ENCODE results near the gene PSMG2.

PSMG2 gene

DNA sequence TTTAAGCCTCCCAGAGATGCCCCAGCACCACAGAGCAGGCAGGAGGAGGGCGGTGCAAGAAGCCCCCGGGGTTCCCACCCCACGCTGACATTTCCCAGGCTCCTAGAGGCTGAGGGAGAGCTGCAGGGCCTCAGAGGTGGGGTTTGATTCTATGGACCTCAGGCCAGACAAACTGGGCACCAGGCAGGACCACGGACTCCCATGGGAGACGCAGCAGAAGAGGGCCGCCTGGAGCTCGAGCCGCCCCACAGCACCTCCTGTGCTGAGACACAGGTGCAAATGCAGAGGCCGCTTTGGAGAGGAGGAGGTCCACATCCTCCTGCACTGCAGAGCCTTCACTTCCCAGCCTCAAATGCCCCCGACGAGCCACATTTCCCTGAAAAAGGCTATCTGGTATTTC lies 62.7 kb downstream of the PSMG2 start:
- DNase-seq (ENCODE audit: low read depth) = no peak

DNA sequence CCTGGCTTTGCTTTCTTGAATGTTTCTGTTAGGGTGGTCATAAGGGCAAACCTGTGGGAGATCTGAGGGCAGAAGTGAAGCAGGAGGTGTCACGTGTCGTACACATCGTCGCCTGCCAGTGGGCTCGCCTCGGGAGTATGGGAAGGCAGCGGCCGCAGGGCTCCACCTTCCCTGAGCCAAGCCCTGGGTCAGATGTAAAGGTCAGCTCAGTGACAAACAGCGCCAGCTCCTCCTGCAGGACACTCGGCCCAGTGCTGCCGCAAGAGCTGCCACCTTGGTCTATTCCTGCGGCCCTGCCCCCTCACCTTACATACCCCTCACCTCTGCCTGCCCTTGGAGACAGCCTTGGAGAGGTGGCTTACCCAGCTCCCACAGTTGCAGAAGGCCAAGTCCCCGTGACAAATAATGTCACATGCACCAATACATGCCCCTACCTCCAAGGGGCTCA lies 64.2 kb downstream of the PSMG2 start:
- no peak for DNase-seq (ENCODE audit: low read depth)

DNA sequence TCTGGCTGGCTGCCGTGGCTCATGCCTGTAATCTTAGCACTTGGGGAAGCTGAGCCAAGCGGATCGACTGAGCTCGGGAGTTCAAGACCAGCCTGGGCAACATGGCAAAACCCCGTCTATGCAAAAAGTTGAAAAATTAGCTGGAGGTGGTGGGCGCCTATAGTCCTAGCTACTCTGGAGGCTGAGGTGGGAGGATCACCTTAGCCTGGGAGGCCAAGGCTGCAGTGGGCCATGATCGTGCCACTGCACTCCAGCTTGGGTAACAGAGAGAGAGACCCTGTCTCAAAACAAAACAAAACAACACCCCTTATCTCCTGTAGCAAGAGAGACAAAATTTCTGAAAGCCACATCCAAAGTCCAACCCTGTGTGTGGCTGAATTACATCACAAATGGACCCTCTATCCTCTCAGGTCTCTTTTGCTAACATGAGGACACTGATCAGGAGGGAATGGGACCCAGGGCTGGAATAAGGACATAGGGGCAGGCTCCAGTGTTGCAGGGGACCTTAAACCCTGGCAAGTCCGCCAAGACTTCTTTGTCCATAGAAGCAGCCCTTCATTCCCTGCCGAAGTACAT lies 64.8 kb downstream of the PSMG2 start:
- no peak for DNase-seq (ENCODE audit: low read depth)

DNA sequence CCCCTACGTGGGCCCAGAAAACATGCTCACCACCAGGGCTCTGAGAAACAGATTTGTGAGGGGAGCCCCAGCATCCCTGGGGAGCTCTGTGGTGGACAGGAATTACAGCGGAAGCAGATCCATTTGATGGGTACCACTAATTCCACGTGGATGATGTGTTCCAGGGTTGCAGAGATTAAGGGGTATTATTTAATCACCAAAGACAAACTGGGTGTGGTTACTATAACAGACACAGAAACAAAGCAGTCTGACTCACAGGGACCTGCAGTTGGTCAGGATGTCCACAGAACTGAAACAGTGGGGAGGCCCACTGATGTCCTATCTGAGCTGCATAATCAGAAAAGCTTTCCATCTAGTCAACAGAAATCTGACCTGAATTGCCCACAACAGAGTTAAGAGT lies 65.8 kb downstream of the PSMG2 start:
- peak; percentile 31 for DNase-seq (ENCODE audit: low read depth)

DNA sequence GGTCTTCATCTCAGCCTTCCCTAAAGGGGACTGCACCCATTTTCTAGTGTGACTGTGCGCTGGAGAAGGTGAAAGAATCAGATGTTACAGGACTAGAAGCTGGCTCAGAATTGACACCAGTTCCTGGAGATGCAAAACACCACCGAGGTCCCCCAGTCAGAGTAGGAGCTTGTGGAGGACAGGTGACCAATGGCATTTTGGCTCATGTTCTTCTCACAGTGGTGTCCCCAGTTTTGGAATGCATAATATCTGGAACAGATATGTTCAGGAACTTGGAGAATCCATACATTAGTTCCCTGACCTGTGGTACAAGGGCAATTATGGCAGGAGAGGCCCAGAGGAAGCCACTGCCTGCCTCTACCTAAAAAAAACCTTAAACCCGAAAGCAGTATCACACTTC lies 66.3 kb downstream of the PSMG2 start:
- no peak for DNase-seq (ENCODE audit: low read depth)

DNA sequence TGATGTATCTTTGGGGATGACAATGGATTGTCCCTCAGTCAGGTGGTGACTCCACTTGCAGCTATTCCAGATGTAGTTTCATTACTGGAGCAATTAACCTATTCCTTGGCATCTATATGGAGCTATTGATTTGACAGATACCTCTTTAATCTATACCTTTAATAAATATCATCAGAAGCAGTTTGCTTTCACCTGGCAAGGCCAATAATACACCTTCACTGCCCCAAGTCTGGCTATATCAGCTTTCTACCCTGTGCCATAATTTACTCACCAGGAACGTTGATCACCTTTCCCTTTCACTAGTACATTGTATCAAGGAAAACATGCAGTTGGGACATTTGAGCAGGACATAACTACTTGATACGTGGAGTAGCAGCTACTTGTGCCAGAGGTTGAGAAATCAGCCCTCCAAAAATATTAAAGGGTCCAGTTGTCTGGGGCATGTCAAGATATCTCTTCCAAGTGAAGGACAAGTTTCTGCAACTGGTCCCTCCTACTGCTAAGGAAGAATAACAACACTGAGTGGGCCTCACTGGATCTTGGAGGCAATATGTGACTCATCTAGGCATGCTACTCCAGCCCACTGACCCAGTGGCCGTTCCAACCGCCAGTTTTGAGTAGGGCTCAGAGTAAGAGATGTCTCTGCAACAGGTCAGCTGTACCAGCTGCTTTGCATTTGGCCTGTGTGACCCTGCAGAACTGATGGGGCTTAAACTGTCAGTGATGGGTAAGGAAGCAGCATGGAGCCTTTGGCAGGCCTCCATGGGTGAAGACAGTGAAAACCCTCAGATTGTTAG lies 67.0 kb downstream of the PSMG2 start:
- peak; percentile 15 for DNase-seq (ENCODE audit: low read depth)

DNA sequence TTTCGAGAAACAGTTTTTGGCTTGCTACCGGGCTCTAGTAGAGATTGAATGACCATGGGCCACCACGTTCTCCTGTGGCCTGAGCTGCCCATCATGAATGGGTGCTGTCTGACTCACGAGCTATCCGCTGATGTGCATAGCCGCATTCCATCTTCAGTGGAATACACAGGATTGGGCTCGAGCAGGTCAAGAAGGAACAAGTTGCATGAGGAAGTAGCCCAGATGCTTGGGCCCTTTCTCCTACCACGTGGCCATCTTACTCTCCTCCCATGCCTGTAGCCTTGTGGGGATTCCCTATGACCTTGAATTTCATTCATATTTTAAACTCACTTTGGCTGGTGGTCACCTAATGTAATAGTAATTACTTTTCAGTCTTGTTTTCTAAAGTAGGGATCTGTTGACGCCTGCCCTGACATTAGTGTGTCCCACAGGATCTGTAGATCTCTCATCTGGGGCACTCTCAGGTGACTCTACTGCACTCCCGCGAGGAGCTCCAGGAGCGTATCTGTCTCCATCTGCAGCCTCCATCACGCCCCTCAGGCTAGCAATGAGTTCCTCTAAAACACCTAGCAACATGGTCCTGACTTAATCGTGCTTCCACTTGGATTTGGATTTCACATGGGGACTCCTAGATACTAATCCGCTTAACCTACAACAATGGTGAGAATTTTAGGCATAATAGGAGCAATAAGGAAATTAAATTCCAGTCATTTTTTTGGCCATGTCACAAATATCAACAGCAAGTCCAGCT lies 67.8 kb downstream of the PSMG2 start:
- no peak for DNase-seq (ENCODE audit: low read depth)

DNA sequence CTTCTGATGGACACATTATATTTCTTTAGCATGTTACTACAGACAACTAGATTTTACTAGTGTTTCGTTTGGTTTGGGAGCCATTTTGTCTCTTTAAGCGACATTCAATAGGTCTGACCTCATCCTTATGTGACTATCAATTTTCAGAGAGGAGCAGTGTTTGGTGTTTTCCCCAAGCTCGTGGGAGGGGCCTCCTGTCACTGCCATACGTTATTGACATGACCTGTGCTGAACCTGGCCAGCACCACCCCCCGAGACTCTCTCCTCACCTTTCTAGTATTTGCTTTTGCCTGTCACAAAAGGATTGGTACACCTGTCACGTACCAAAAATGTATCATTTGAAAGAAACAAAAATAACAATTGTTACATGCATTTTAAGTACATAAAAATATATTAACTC lies 69.3 kb downstream of the PSMG2 start:
- no peak for DNase-seq (ENCODE audit: low read depth)

DNA sequence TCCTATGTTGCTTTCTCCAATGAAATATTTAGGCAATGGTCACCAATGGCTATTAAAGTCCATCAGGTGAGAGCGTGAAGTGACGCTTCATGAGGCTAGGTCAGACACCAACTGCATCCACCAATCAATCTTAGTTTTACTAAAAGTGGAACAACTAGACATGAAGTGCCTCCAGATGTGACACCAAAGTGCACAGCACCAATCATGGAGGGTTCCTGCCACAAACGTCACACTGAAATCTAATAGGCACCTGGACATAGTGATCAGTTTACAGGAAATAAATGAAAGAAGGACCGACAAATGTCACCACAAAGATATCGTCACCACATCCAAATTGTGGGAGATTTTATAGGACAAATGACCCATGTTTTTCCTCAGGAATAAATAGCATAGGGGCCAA lies 70.5 kb downstream of the PSMG2 start:
- no peak for DNase-seq (ENCODE audit: low read depth)

DNA sequence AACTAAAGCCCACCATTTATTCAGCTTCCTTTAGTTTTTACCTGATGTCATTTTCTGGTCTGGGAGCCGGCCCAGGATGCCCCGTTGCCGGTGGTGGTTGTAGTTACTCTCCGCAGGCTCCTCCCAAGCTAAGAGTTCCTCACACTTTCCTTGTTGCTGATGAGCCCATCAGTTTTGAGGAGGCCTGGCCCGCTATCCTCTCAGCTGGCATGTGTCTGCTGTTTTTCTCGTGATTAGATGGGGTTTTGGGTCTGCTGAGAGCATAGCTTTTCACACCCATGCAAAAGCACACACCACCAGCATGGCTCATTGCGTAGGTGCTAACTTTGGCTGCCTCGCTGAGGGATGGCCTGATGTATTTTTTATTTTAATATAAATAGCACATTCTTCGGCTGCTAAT lies 72.1 kb downstream of the PSMG2 start:
- DNase-seq (ENCODE audit: low read depth) = no peak
